Raji (cell line): Measurements from ENCODE around the gene LOXL4.

Source experiments
- POLR2A ChIP-seq: IDR thresholded peaks from 2 replicates; pipeline ENCODE4 v1.6.1; 2011; ENCODE audit warnings: low read depth, low read length, control low read depth; ENCODE audit not compliant: insufficient read depth

LOXL4 gene

DNA sequence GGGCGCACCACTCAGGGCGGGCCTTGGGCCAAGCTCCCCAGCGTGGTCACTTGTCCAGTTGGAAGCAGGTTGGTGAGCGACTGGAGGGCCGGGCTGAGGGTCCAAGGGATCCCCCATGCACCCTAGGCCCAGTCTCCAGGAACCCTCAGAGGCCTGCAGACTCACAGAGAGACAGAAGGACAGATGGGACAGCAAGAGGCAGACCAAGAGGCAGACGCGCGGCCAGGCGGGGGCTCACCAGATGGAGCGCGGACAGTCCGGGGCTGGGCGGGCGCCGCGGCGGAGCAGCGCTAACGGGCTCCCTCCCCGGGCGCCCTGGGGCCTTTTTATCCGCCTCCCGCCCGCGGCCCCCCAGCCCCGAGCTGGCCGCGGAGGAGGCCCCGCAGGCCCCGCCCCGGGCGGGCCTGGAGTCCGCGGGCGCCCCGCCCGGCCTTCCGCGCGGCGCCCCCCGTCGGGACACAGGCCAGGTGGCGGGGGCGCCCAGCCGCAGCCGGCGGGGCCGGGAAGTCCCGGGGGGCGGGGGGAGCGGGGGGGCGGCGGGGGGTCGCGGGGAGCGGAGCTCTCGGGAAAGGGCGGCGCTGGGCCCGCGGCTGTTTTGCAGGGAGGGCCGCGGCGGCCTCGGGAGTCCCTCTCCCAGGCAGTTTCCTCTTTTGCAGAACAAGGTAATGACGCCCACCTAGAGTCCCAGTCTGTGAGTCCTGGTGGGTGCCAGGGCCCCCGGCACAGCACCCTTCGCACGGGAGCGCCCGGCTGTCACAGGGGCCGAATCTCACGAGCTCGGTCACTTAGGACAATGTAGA is at the start of gene LOXL4:
Gene LOXL4, minus strand, starts transcription at position 301 of the 800 bp plus-strand sequence. CDS start 5,175 bp downstream, outside the sequence.
- TF ChIP-seq POLR2A, result no peak

DNA sequence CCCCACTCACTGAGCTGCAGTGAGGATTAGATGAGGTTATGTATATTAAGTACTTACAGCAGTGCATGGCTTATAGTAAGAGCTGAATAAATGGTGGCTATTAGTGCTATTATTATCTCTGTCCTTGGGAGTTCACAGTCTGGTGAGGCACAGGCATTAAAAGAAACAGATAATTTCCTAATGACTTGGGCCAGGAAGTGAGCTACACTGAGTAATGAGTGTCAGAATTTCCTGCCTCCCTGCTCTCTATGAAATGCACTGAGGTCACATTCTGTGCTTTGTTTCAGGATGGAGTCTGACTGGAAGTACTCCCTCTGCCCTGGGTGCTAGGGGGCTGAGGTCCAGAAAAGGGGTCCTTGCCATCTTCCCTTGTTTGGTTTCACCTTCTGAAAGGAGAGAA is 48.7 kb upstream of the LOXL4 start:
- no peak for TF ChIP-seq POLR2A

DNA sequence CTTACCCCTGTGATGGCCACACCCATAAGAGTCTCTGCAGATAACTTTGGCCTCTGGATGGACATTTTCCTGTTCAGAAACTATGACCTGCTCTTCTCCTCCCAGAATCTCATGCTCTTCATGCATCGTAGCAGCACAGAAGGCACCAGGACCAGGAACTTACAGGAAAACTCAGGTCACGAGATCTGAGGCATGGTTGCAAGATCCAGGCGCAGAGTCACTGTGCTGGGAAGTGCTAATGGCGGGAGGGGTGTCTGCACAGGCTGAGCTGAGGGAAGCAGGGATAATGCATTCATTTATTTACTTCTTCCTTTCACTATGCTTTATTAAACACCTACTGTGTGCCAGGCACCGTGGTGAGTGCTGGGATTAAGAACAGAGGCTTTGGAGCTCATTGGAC is 48.2 kb upstream of the LOXL4 start:
- TF ChIP-seq POLR2A, result no peak

DNA sequence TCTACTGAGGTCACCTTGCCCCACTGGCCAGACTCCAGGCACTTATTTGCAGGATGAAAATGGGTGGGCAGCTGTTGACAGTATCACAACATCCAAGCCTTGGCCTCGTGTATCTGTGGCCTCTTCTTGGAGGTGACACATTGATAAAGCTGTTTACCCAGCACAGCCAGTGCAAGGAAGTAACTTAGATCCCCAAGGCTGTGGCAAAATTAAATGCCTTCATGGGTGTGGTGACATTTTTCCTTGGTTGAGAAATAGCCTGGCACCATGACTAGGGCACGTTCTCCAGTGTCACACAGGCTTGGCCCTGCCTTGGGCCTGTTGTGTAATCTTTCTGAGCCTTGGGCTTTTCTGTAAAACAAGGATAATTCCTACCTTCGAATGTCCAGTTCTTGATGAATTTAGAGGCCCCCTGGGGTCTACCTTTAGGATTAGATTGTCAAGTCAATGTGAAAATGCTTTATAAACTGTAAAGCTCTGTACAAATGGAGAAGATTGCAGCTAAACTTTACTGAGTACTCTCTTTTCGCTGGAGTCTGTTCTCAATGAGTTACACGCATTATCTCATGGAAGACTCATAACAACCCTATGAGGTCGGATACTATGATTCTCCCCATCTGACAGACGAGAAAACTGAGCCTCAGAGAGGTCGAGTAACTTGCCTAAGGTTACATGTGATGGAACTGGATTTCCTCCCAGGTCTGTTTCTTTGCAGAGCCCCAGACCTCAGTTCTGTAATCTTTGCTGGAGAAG is 46.7 kb upstream of the LOXL4 start:
- no peak for TF ChIP-seq POLR2A

DNA sequence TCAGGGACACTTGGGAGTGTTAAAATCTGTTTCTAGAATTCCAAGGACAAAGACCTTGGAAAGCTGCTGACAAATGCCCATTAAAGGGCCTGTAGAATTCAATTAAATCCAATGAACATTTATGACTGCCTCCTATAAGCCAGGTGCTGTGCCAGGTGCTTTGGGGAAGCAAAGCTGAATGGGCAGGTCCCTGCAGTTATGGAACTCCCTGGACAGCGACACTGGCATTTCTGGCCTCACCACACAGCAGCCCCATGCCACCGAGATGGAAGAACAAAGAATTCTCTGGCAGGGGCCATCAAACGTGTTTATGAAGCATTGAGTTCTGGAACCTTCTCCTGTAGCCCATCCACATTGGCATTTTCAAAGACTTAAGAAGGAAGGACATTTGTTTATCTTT is 45.6 kb upstream of the LOXL4 start:
- TF ChIP-seq POLR2A, result no peak

DNA sequence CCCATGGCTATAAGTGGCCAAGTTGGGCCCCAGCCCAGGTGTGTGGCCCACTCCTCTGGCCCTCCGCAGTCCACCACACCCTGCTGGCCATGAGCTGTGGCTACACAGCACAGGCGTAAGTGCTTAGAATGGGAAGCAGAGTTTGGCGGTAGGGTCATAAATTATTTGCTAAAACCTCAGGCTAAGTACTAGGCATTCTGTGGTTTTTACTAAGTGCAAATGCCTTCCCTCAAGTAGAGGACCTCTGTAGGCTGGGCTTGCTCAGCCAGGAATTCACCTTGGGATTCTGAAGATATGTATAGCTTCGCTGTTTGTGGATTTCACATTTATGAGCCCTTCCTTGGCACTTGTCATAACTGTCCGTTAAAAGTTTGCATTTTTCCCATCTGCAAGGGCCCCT is 44.8 kb upstream of the LOXL4 start:
- no peak for TF ChIP-seq POLR2A

DNA sequence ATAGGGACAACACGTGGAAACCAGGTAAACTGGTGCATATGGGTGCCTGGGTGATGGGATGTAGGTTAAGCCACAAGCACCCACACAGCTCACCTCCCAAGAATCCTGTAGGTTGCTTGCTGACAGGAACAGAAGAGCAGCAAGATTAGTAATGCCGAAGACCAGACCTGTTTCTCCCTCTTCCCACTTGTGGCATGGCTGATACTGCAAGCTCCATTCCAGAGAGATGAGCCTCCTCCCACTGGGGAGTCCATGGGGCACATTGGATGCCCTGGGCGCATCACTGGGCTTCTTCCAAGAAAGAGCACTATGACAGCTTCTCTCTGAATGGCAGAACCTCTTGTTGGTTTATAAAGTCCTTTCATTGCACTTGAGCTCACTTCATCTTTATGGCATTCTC is 44.4 kb upstream of the LOXL4 start:
- TF ChIP-seq POLR2A, result no peak

DNA sequence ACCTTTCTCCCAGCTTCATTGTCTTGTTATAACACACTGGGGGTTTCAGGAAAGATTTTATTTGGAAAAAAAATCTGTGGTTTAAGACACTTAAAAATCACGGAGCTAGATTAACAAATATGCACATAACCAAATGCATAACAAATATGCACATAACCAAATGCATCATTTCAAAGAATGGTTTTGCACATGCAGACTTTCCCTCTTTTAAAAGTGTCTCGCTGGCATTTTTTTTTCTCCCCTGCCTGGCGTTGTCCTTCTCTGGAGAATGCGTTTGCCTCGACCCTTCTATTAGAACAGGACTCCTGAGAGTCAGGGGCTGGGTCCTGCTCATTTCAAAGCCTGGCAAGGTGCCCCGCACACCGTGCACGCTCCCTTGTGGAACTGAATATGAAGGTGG is 42.7 kb upstream of the LOXL4 start:
- TF ChIP-seq POLR2A, result no peak

DNA sequence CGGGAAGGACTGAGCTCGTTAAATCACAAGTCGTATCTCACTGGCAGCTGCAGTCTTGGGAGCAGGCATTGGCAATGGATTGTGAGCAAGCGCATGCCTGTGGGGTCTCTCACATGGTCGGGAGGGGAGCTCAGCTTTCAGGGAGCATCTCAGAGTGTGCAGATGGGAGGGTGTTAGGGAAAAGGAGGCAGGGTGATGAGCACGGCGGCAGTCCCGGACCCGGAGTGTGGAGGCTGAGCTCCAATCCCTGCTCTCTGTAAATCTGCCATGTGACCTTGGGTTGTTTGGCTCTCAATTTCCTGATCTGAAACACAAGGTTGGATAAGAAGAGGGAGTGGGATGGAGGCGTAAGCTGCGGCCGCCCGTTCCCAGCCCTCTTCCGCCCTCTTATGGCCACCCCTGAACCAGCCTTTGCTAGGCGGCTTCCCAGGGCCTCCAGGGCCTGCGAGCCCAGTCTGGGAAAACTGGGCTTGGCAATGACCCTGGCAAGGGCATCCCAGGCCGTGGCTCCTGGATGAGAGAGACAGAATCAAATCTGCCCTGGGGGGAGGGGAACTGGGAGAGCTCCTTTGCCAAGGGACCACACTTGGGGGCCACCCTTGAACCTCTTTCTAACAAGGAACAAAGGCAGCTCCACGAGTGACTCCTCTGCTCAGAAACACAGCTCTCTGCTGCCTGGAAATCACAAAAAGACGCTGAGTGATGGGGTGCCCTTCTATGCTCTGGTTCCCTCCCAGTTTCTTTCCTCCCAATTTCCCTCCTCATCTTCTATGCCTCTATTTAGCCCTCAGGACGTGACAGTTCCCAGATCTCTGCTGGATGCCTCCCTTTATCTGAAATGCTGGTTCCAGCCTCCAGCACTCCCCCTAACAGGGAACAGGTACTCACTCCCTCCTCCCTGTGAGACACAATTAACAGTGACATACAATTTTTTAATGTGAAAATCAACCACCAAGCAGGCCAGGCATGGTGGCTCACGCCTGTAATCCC is 41.7 kb upstream of the LOXL4 start:
- TF ChIP-seq POLR2A, result no peak

DNA sequence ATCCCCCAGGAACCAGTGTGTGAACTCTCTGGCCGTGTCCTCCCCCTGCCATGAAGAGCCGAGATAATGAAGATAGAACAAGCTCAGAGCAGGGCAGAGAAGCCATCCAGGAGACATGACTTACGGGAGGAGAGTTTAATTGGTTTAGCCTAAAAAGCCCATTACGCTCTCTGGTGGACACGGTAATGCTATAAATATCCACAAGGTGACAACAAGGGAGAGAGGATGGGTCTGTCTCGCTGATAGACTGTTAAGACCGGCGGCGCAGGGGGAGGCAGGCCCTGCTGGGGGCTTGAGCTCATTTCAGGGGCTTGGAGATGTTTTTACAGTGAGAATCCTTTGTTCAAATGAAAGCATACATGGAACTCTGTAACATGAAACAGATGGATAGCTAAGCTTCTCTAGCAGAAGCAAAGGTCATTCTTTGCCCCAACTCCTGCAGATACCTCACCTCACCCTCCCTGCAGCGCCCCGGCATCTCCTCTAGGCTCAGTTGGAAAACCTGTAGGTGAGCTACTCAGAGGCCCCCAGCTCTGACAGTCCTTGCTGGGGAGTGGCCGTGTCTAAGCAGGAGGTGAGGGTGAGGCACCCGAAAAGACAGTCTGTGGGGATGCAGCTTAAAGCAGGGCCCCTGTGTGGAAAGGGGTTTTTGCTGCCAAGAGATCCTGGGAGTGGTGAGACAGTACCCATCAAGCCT is 40.8 kb upstream of the LOXL4 start:
- TF ChIP-seq POLR2A, result no peak

DNA sequence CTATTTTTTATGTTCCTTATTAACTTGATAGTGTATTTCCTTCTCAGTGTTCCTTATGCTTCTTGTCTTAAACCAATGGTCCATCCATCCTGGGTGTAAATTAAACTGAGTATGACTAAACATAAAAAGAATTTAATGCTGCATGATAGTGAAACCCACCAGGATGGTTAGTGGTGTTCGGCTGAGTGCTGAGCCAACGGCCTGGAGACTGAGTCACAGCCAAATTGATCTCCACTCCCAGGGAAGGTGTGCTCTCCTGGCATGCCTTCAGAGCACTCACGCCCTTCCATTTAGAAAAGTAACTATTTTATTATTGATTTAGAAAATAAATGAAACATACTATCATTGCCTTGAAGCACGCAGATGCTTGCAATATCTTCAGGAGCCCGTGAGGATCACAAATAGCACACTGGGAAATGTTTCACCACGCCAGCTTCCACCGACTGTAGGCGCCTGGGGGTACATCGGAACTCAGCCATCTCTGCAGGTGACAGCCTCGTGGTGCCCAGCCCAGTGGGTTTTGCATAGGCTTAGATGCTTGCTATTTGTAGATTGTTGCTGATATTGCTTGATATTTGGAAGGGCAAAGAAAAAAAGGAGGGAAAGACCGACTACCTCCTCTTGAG is 40.0 kb upstream of the LOXL4 start:
- no peak for TF ChIP-seq POLR2A

DNA sequence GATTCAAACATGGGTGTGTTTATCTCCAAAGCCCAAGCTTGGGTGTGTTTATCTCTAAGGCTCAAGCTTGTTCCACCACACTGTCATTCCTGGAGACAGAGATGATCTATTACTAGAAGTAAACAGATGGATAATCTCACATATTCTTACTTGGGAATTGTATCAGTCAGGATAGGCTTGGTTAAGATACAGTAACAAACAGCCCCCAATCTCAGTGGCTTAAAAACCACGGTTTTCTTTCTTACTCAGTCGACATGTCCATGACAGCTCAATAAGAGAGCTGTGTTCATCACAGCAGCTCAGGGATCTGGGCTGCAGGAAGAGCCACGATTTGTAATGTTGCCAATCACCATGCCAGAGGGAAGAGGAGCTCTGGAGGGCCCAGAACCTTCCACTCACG is 38.5 kb upstream of the LOXL4 start:
- TF ChIP-seq POLR2A, result no peak

DNA sequence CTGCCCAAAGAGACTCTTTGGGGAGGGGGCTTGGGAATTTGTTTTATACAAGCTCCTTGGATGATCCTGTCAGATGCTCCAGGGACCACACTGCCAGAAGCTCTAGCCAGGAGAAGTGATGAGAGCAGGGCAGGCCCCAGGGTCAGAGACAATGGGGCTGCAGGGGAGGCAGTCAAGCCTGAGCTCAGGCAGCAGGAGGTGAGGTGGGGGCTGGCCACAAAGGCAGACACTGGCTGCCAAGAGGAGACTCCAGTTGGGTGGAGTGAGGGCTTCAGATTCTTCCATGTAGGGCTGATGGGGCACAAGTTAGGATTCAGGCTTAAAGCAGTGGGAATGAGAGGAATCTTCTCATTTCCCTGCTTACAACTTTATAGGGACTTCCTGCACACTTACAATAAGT is 35.6 kb upstream of the LOXL4 start:
- TF ChIP-seq POLR2A, result no peak

DNA sequence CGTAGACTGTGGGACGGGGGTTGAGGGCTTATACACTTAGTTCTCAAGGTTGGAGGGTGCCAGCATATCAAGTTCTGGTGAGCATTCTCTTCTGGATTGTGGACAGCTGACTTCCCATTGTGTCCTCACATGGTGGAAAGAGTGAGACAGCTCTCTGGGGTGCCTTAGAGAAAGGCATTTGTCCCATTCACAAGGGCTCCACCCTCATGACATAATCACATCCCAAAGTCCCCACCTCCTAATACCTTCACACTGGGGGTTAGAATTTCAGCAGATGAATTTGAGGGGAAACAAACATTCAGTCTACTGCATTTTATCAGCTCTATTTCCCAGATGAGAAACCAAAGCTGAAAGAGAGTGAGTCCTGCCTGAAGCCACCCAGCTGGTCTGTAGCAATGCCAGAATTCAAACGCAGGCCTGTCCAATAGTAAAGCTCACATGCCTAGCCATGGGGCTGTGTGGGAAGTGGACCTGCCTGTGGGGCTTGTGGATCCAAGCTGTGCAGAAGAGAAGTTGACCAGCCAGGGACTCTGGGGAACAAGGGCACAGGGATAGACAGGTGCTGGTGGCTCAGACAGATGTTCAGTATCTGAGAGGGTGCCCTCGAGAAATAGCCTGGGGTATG is 34.9 kb upstream of the LOXL4 start:
- no peak for TF ChIP-seq POLR2A
